ENCODE data around the gene PGS1. TPM values are rescaled to one million over a fixed set of nuclear protein-coding genes. Genes with fewer than 3 reads are reported as not detected.
"Not testable (repeated sequence)": the region's sequence is repeated elsewhere in the genome, so short reads cannot be mapped to it uniquely, and the experiment has no call there.

The PGS1 gene
- total RNA-seq, 1 donor from 2014 or later: 50.2 TPM

- H3K27me3 Mint-ChIP-seq (ENCODE audit: unreplicated experiment): peaks cover 3% of the 10 kb centered on the region
- H3K9me3 Mint-ChIP-seq (ENCODE audit: unreplicated experiment): peaks cover 3% of the 10 kb centered on the region
- H3K4me1 Mint-ChIP-seq (ENCODE audit: low read depth, unreplicated experiment): peaks cover 2% of the 10 kb centered on the region
- TF ChIP-seq CTCF (IDR thresholded peaks at IDR 0.05; ENCODE audit: partially characterized antibody, unreplicated experiment): no peak
- no peak overlapping the region for H3K4me3 Mint-ChIP-seq (ENCODE audit: unreplicated experiment)
- DNase-seq: no peak
- H3K36me3 Mint-ChIP-seq (ENCODE audit: unreplicated experiment): peaks cover 5% of the 10 kb centered on the region
- no peak overlapping the region for H3K27ac Mint-ChIP-seq (ENCODE audit: unreplicated experiment)
These were observed 83.3 kb downstream of the PGS1 start for GRCh38 chr17:78461799-78462053.

GRCh38 chr17:78462148-78462547, 83.7 kb downstream of the PGS1 start:
- no peak for TF ChIP-seq CTCF (IDR thresholded peaks at IDR 0.05; ENCODE audit: partially characterized antibody, unreplicated experiment)

GRCh38 chr17:78466109-78466785, 87.8 kb downstream of the PGS1 start:
- H3K27ac Mint-ChIP-seq (ENCODE audit: unreplicated experiment): peak overlapping the region; percentile 28
- DNase-seq; H3K27me3 Mint-ChIP-seq (ENCODE audit: unreplicated experiment); H3K9me3 Mint-ChIP-seq (ENCODE audit: unreplicated experiment); H3K36me3 Mint-ChIP-seq (ENCODE audit: unreplicated experiment); H3K4me1 Mint-ChIP-seq (ENCODE audit: low read depth, unreplicated experiment); H3K4me3 Mint-ChIP-seq (ENCODE audit: unreplicated experiment): not testable (repeated sequence)

More at GRCh38 chr17:78462148-78462547, 83.7 kb downstream of the PGS1 start:
- H3K9me3 Mint-ChIP-seq (ENCODE audit: unreplicated experiment): peaks cover 3% of the 10 kb centered on the region
- H3K4me3 Mint-ChIP-seq (ENCODE audit: unreplicated experiment): no peak overlapping the region
- no peak overlapping the region for H3K27ac Mint-ChIP-seq (ENCODE audit: unreplicated experiment)
- peaks cover 5% of the 10 kb centered on the region for H3K36me3 Mint-ChIP-seq (ENCODE audit: unreplicated experiment)
- H3K27me3 Mint-ChIP-seq (ENCODE audit: unreplicated experiment): peaks cover 3% of the 10 kb centered on the region
- DNase-seq: no peak
- peaks cover 2% of the 10 kb centered on the region for H3K4me1 Mint-ChIP-seq (ENCODE audit: low read depth, unreplicated experiment)

GRCh38 chr17:78466786-78467715, 88.6 kb downstream of the PGS1 start:
- no peak for TF ChIP-seq CTCF (IDR thresholded peaks at IDR 0.05; ENCODE audit: partially characterized antibody, unreplicated experiment)
- peaks cover 7% of the 10 kb centered on the region for H3K9me3 Mint-ChIP-seq (ENCODE audit: unreplicated experiment)

GRCh38 chr17:78468366-78468765, 89.9 kb downstream of the PGS1 start:
- H3K4me3 Mint-ChIP-seq (ENCODE audit: unreplicated experiment): no peak overlapping the region
- H3K36me3 Mint-ChIP-seq (ENCODE audit: unreplicated experiment): peaks cover 5% of the 10 kb centered on the region
- no peak overlapping the region for H3K27ac Mint-ChIP-seq (ENCODE audit: unreplicated experiment)
- DNase-seq: no peak
- peaks cover 3% of the 10 kb centered on the region for H3K27me3 Mint-ChIP-seq (ENCODE audit: unreplicated experiment)
- H3K4me1 Mint-ChIP-seq (ENCODE audit: low read depth, unreplicated experiment): no peaks in the 10 kb centered on the region
- no peak for TF ChIP-seq CTCF (IDR thresholded peaks at IDR 0.05; ENCODE audit: partially characterized antibody, unreplicated experiment)
- H3K9me3 Mint-ChIP-seq (ENCODE audit: unreplicated experiment): peaks cover 7% of the 10 kb centered on the region

More at GRCh38 chr17:78466786-78467715, 88.6 kb downstream of the PGS1 start:
- peaks cover 3% of the 10 kb centered on the region for H3K27me3 Mint-ChIP-seq (ENCODE audit: unreplicated experiment)
- H3K36me3 Mint-ChIP-seq (ENCODE audit: unreplicated experiment): peaks cover 5% of the 10 kb centered on the region
- H3K4me3 Mint-ChIP-seq (ENCODE audit: unreplicated experiment): no peak overlapping the region
- DNase-seq: no peak
- no peaks in the 10 kb centered on the region for H3K4me1 Mint-ChIP-seq (ENCODE audit: low read depth, unreplicated experiment)
- peak overlapping the region; percentile 28 for H3K27ac Mint-ChIP-seq (ENCODE audit: unreplicated experiment)

Data from glutamatergic neuron (in vitro differentiated cells).